NCI-H2029 treated with DMSO at 0.1 percent for 48 hours (cell line): ENCODE measurements around the gene PSAPL1.

Experiments used
- DNase-seq: peaks from one replicate; lab custom pipeline; 2025; lab: John Stamatoyannopoulos, UW

The PSAPL1 gene

GRCh38 chr4:7418131-7418943, 16.4 kb downstream of the PSAPL1 start:
- DNase-seq, result no peak

GRCh38 chr4:7417639-7418038, 17.1 kb downstream of the PSAPL1 start:
- DNase-seq, result no peak

DNA sequence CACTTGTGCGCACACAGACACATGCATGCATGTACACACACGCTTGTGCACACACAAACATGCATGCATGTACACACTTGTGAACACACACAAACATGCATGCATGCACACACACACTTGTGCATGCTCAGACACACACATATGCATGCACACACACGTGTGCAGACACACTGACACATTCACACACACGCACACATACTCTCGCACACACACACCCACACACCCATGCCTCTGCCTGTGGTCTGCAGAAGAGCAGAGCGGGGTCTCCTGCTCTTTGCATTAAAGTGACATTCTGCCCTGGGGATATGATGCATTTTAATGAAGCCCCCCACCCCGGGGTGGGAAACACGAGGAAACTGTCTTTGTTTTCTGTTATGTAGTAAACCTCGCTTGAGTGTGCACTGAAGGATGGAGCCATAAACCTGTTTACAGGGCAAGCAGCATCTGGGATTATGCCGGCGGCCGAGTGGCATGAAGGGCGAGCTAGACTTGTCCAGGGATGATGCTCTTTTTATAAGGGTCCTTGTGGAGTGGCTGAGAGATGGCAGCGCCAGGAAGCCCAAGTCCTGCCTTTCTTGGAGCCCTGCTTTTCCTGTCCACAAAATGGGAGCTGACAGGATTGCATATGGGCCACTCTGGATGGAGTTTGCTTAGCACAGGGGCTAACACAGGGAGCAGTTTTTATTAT, 17.8 kb downstream of the PSAPL1 start:
- no peak for DNase-seq

DNA sequence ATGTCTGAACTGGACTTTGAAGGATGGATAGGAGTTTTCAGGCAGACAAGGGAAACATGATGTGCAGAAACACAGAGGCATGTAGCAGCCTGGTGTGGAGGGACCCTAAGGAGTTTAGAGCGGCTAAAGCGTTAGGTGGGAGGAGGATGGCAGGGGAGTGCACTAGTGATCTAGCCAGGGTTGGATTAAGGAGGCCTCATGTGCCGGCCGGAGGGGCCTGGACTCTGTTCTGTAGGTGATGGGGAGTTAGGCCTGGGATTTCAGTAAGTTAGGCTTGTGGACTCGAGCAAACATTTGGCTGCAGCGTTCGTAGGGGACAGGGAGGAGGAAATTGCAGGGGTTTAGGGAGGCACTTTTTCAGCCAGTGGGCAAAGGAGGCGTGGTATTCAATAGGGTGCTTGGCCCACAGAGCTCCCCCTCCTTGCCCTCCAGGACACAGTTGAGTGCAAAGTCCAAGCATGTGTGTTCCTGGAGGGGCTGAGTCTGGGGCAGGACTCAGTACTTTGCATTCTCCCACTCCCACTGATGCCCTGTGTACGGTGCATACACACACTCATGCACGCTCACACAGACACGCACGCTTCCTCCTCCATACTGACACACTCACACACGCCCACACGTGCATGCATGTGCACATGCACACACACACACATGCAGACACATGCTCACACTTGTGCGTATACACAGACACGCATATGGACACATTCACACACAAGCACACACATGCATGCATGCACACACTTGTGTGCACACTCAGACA, 18.6 kb downstream of the PSAPL1 start:
- no peak for DNase-seq

DNA sequence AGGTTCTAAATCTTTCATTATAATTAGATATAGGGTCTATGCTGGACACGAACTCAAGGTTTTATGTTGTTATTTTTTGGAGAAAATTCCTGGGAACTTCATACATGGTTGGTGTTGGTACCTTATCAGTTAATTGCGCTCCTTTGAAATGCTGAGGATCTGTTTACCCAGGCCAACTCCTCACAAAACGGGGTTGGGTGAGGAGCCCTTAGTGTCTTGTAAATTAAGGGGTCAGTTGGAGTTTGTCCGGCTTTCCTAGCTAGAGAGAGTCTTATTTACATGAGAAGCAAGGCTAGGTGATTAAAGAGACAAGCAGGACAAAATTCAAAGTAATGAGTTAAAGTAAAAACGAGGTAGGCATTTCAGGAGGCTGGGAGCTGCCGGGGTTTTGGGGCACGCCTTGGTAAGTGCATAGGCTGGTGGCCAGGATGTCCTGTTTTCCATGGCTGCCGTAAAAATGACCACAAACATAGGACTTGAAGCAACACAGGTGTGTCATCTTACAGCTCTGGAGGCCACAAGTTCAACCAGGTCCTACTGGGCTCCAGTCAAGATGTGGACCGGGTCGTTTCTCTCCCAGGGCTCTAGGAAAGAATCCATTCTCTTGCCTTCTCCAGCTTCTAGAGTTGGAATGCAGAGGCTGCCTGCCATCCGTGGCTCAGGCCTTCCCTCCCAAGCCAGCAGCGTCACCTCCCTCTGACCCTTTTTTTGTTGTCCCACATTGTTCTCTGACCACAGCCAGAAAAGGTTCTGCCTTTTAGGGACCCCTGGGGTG, 19.8 kb downstream of the PSAPL1 start:
- no peak for DNase-seq

GRCh38 chr4:7414046-7414445, 20.7 kb downstream of the PSAPL1 start:
- no peak for DNase-seq

- no peak for DNase-seq
Observed at GRCh38 chr4:7412554-7412912, 22.2 kb downstream of the PSAPL1 start.

GRCh38 chr4:7411896-7412553, 22.7 kb downstream of the PSAPL1 start:
- DNase-seq, result no peak

GRCh38 chr4:7411491-7411890, 23.2 kb downstream of the PSAPL1 start:
- no peak for DNase-seq

- peak; percentile 22 for DNase-seq
Observed at GRCh38 chr4:7410446-7410845, 24.3 kb downstream of the PSAPL1 start.

GRCh38 chr4:7408166-7408565, 26.6 kb downstream of the PSAPL1 start:
- no peak for DNase-seq

DNA sequence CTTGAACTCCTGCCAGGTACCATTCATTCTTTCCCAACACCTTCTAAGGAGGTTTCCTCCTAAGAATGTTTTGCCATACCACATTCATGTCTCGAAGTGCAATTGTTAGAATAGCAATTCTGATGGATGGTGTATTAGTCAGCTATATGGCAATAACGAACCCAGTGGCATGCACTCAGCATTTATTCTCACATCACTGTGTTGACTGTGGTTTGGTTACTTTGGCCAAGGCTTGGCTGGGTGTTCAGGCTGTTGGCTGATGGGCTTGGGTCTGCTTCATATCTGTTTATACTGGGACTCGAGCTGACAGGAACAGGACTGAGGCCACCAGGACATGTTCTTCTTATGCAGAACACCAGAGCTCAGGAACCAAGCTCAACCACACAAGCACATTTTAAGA, 31.7 kb downstream of the PSAPL1 start:
- DNase-seq, result peak; percentile 25

DNA sequence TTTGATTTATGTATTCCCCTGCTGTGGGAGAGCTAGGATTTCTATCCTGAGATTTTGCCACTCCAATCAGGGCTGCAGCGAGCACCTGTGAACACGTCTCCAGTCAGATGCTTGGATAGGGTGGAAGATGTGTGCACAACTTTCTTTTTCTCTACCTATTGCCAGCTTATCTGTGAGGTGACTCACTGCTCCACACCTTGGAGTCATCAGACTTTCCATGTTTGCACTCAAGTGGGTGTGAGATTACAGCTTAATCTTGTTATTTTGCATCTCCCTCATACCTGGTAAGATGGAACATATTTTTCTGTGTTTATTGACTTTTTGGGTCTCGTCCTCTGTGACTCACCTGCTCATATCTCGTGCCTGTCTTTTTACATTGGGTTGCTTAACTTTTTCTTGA, 32.2 kb downstream of the PSAPL1 start:
- no peak for DNase-seq

DNA sequence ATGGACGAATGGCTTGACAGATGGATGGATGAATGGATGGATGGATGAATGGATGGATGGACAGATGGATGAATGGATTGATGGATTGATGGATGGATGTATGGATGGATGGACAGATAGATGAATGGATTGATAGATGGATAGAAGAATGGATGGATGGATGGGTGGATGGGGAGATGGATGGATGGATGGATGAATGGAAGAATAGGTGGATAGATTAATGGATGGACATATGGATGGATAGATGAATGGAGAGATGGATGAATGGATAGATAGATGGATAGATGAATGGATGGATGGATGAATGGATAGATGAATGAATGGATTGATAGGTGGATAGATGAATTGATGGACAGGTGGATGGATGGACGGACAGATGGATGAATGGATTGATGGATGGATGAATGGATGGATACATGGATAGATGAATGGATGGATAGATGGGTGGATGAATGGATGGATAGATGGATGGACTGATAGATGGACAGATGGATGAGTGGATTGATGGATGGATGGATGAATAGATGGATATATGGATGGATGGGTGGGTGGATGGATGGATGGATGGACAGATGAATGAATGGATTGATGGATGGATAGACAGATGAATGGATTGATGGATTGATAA, 33.9 kb downstream of the PSAPL1 start:
- DNase-seq, result no peak

- no peak for DNase-seq
Observed at GRCh38 chr4:7399440-7400234, 35.1 kb downstream of the PSAPL1 start.

DNA sequence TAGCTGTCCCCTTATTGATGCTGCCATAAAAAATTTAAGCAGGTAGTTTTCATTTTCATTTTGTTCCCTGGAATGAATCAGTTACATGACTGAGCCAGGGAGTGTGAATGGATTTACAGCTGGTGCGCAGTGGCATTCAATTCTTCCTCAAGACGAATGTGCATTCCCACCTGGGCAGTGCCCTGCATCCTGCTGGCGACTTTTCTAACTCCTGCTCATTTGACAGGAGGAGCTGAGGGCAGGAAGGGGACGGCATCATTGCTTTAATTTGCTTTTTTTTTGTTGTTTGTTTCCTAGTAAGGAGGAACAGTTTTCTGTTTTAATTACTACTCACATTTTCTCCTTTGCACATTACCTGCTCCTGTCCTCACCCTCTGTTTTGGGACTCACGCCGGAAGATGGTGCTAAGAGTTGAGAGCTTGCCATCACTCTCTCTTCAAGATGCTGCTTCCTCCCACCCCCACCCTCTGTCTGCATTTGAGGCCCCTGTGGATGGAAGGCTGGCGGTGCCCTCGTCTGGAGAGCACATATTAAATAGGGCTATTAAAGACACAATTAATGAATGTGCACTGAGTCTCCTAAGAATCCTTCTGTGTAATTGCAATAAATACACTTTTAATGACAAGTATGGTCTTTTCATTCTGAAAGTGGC, 35.8 kb downstream of the PSAPL1 start:
- DNase-seq, result no peak

GRCh38 chr4:7398104-7398423, 36.7 kb downstream of the PSAPL1 start:
- DNase-seq, result peak; percentile 87

GRCh38 chr4:7397206-7398103, 37.3 kb downstream of the PSAPL1 start:
- DNase-seq, result no peak
